GM23338 (cell line): ENCODE data around the gene GPC6. TPM values are rescaled to one million over a fixed set of nuclear protein-coding genes. Genes with fewer than 3 reads are reported as not detected.

Experiments
- ATAC-seq: fragments of 200-7000 bp; cut with Tn5 transposase; 3 replicates; pipeline ENCODE4 v1.9.1; 2020
- DNase-seq: peaks from one replicate; pipeline ENCODE4 v3.0.0-alpha.2; 2015; ENCODE audit warnings: low spot score
- H2AFZ ChIP-seq: fragments of 200-600 bp; sonication (generic); 2 replicates; pipeline ENCODE4 v1.8.0; 2016; ENCODE audit warnings: antibody characterized with exemption, mild to moderate bottlenecking, moderate library complexity
- H3F3A ChIP-seq: fragments of 200-600 bp; sonication (generic); replicated peaks from 2 replicates; pipeline ENCODE4 v1.8.0; 2017; ENCODE audit warnings: antibody characterized with exemption, mixed run types, low read depth
- H3K27ac ChIP-seq: fragments of 200-600 bp; sonication (generic); 2 replicates; pipeline ENCODE4 v1.6.1; 2016; ENCODE audit warnings: low read depth
- H3K27me3 ChIP-seq: fragments of 200-600 bp; sonication (generic); 2 replicates; pipeline ENCODE4 v1.8.0; 2016; ENCODE audit warnings: mild to moderate bottlenecking, mixed run types, moderate library complexity; ENCODE audit not compliant: insufficient read depth
- H3K36me3 ChIP-seq: fragments of 200-600 bp; sonication (generic); 2 replicates; pipeline ENCODE4 v1.8.0; 2016; ENCODE audit warnings: mild to moderate bottlenecking; ENCODE audit not compliant: insufficient read depth
- H3K4me1 ChIP-seq: fragments of 200-600 bp; sonication (generic); 2 replicates; pipeline ENCODE4 v1.8.0; 2016; ENCODE audit warnings: mild to moderate bottlenecking, moderate library complexity; ENCODE audit not compliant: insufficient read depth
- H3K4me2 ChIP-seq: fragments of 200-600 bp; sonication (generic); 2 replicates; pipeline ENCODE4 v1.7.1; 2017; ENCODE audit warnings: mixed run types
- H3K4me3 ChIP-seq: fragments of 200-600 bp; sonication (generic); 2 replicates; pipeline ENCODE4 v1.6.1; 2016; ENCODE audit warnings: mixed run types
- H3K79me2 ChIP-seq: fragments of 200-600 bp; sonication (generic); replicated peaks from 2 replicates; pipeline ENCODE4 v1.8.0; 2017; ENCODE audit warnings: mild to moderate bottlenecking; ENCODE audit not compliant: insufficient read depth
- H3K9me2 ChIP-seq: fragments of 200-600 bp; sonication (generic); 2 replicates; pipeline ENCODE4 v1.8.0; 2017; ENCODE audit not compliant: insufficient read depth
- H4K20me1 ChIP-seq: fragments of 200-600 bp; sonication (generic); replicated peaks from 2 replicates; pipeline ENCODE4 v1.8.0; 2017; ENCODE audit warnings: mild to moderate bottlenecking; ENCODE audit not compliant: insufficient read depth
- H3K27ac Mint-ChIP-seq: 2 replicates; pipeline ENCODE4 v1.8.0; 2020; ENCODE audit warnings: inconsistent platforms, mild to moderate bottlenecking, moderate library complexity, mixed read lengths
- H3K27me3 Mint-ChIP-seq: 3 replicates; pipeline ENCODE4 v1.8.0; 2022; ENCODE audit warnings: low read depth, mild to moderate bottlenecking, moderate library complexity, mixed read lengths, inconsistent platforms; ENCODE audit not compliant: insufficient read depth, poor library complexity
- H3K36me3 Mint-ChIP-seq: 3 replicates; pipeline ENCODE4 v1.8.0; 2021; ENCODE audit warnings: low read depth, mild to moderate bottlenecking, inconsistent platforms, moderate library complexity, mixed read lengths
- H3K4me1 Mint-ChIP-seq: 3 replicates; pipeline ENCODE4 v1.8.0; 2020; ENCODE audit warnings: mild to moderate bottlenecking, inconsistent platforms, mixed read lengths
- H3K4me3 Mint-ChIP-seq: 3 replicates; pipeline ENCODE4 v1.8.0; 2021; ENCODE audit warnings: moderate library complexity, mild to moderate bottlenecking, inconsistent platforms, mixed read lengths
- H3K9me3 Mint-ChIP-seq: 3 replicates; pipeline ENCODE4 v1.8.0; 2020; ENCODE audit warnings: moderate library complexity, mild to moderate bottlenecking, inconsistent platforms, mixed read lengths
- CREB1 ChIP-seq: fragments of 250-450 bp; sonication (Bioruptor Pico); IDR thresholded peaks from 2 replicates; pipeline ENCODE4 v1.5.0; 2020; ENCODE audit warnings: low read depth, mild to moderate bottlenecking, moderate library complexity
- EZH2 ChIP-seq: fragments of 200-600 bp; sonication (generic); IDR thresholded peaks from one replicate; pipeline ENCODE4 v1.8.0; 2017; ENCODE audit warnings: antibody characterized with exemption, mild to moderate bottlenecking, low read depth; ENCODE audit not compliant: unreplicated experiment
- EZH2phosphoT487 ChIP-seq: fragments of 200-600 bp; sonication (generic); IDR thresholded peaks from one replicate; pipeline ENCODE4 v1.8.1; 2018; ENCODE audit warnings: antibody characterized with exemption; ENCODE audit not compliant: unreplicated experiment
- JUNB ChIP-seq: IDR thresholded peaks from one replicate; pipeline ENCODE4 v1.6.1; 2016; ENCODE audit warnings: antibody characterized with exemption; ENCODE audit not compliant: unreplicated experiment
- NANOG ChIP-seq: IDR thresholded peaks from 2 replicates; pipeline ENCODE4 v1.6.1; 2016; ENCODE audit warnings: antibody characterized with exemption, borderline replicate concordance
- POLR2AphosphoS5 ChIP-seq: IDR thresholded peaks from 2 replicates; pipeline ENCODE4 v1.6.1; 2016; ENCODE audit warnings: antibody characterized with exemption, low read depth
- REST ChIP-seq: IDR thresholded peaks from one replicate; pipeline ENCODE4 v1.6.1; 2018; ENCODE audit warnings: antibody characterized with exemption; ENCODE audit not compliant: unreplicated experiment
- ZNF114 ChIP-seq: fragments of 250-450 bp; sonication (Bioruptor Pico); IDR thresholded peaks from 2 replicates; pipeline ENCODE4 v1.5.0; 2020; ENCODE audit warnings: mild to moderate bottlenecking, moderate library complexity
- ZNF331 ChIP-seq: fragments of 250-450 bp; sonication (Bioruptor Pico); IDR thresholded peaks from 2 replicates; pipeline ENCODE4 v1.5.0; 2020; ENCODE audit warnings: low read depth, mild to moderate bottlenecking, moderate library complexity
- ZNF462 ChIP-seq: fragments of 250-450 bp; sonication (Bioruptor Pico); IDR thresholded peaks from 2 replicates; pipeline ENCODE4 v1.5.0; 2020; ENCODE audit warnings: mild to moderate bottlenecking, moderate library complexity
- polyA plus RNA-seq: library from polyadenylated mRNA; unstranded; fragments of >200 nt; fragmentation: Nextera tagmentation; extraction: Ambion mirVana; gene quantifications from 2 replicates; pipeline ENCODE4 v1.2.1, GENCODE V29; 2016
- total RNA-seq: library from RNA; depleted of rRNA; stranded (reverse); fragments of >200 nt; shearing (Covaris generic); gene quantifications from 2 replicates; pipeline ENCODE4 v1.2.3, GENCODE V29; 2014

Gene GPC6
- total and polyA plus RNA-seq, 2 experiments from 2014 or later: 6.4 to 28.6 TPM

GRCh38 chr13:93775507-93776108 lies 549.0 kb downstream of the GPC6 start (continued):
- TF ChIP-seq REST: no peak

GRCh38 chr13:93776936-93777335 lies 550.3 kb downstream of the GPC6 start:
- no peaks in the 10 kb centered on the region for H3K79me2 ChIP-seq
- H3K4me3 ChIP-seq: no peak overlapping the region
- no peaks in the 10 kb centered on the region for H3K27me3 ChIP-seq
- H3K36me3 Mint-ChIP-seq: no peaks in the 10 kb centered on the region
- no peak overlapping the region for H2AFZ ChIP-seq
- H3K4me1 Mint-ChIP-seq: peaks cover 8% of the 10 kb centered on the region; the same call in 2 of the 3 replicates
- H3K27ac ChIP-seq: no peak overlapping the region
- no peaks in the 10 kb centered on the region for H3K4me1 ChIP-seq
- no peaks in the 10 kb centered on the region for H3K36me3 ChIP-seq
- no peaks in the 10 kb centered on the region for H3K27me3 Mint-ChIP-seq
- H3K4me2 ChIP-seq: no peak overlapping the region
- H3K4me3 Mint-ChIP-seq: no peak overlapping the region
- H4K20me1 ChIP-seq: no peaks in the 10 kb centered on the region
- no peaks in the 10 kb centered on the region for H3K9me2 ChIP-seq
- ATAC-seq (no peak), DNase-seq (peak; percentile 26)
- no peaks in the 10 kb centered on the region for H3F3A ChIP-seq
- no peaks in the 10 kb centered on the region for H3K9me3 Mint-ChIP-seq
- H3K27ac Mint-ChIP-seq: no peak overlapping the region
- TF ChIP-seq CREB1 (CRISPR knock-in tag) (no peak), ZNF114 (CRISPR knock-in tag) (no peak), JUNB (no peak), ZNF462 (CRISPR knock-in tag) (no peak), REST (no peak), NANOG (no peak), POLR2AphosphoS5 (no peak), EZH2phosphoT487 (no peak), ZNF331 (CRISPR knock-in tag) (no peak), EZH2 (no peak)
